Astrocyte of the cerebellum (primary cell): Measurements from ENCODE around the gene GID8.
A peak's percentile ranks its signal among the peaks of the same experiment; 100 is the strongest.

Experiments used
- DNase-seq: peaks from one replicate; pipeline ENCODE4 v3.0.0-alpha.2; 2011; ENCODE audit warnings: low read depth
- H3K4me3 ChIP-seq: 2 replicates; pipeline ENCODE4 v1.5.1; 2011; ENCODE audit warnings: mild to moderate bottlenecking, low read depth, low read length, moderate library complexity
- in situ Hi-C: cut with HindIII; loops from 2 replicates; pipeline ENCODE4 v1.10.0; 2017; ENCODE audit warnings: low sequenced_read_pairs
- TF ChIP-seq, protein P1 (sequence below): IDR thresholded peaks from 2 replicates; pipeline ENCODE4 v1.5.1; 2012; ENCODE audit warnings: low read length, low read depth, moderate library complexity, mild to moderate bottlenecking; ENCODE audit errors: missing control alignments

Gene GID8

DNA sequence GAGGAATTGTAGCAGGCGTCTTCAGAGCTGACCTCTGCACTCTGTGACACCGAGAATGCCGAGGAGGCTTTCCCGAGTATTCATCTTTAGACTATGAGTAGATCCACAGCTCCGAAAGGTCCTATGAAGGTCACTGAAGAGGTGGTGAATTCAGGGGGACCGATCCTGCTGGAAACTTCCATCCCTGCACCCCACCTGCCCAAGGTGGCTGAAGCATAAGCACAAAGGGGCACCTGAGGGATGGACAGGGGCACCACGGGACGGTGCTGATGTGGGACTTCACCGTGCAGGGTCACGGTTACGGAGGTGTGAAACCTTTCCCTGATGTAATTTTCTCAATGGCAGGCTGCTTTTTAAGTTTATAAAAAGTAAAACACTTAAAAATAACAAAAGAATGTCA is 36.1 kb upstream of the GID8 start:
- in situ Hi-C loops = no loop called here
- TF ChIP-seq, protein P1, sequence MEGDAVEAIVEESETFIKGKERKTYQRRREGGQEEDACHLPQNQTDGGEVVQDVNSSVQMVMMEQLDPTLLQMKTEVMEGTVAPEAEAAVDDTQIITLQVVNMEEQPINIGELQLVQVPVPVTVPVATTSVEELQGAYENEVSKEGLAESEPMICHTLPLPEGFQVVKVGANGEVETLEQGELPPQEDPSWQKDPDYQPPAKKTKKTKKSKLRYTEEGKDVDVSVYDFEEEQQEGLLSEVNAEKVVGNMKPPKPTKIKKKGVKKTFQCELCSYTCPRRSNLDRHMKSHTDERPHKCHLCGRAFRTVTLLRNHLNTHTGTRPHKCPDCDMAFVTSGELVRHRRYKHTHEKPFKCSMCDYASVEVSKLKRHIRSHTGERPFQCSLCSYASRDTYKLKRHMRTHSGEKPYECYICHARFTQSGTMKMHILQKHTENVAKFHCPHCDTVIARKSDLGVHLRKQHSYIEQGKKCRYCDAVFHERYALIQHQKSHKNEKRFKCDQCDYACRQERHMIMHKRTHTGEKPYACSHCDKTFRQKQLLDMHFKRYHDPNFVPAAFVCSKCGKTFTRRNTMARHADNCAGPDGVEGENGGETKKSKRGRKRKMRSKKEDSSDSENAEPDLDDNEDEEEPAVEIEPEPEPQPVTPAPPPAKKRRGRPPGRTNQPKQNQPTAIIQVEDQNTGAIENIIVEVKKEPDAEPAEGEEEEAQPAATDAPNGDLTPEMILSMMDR = no peak
- no peak overlapping the region for H3K4me3 ChIP-seq
- no peak for DNase-seq

DNA sequence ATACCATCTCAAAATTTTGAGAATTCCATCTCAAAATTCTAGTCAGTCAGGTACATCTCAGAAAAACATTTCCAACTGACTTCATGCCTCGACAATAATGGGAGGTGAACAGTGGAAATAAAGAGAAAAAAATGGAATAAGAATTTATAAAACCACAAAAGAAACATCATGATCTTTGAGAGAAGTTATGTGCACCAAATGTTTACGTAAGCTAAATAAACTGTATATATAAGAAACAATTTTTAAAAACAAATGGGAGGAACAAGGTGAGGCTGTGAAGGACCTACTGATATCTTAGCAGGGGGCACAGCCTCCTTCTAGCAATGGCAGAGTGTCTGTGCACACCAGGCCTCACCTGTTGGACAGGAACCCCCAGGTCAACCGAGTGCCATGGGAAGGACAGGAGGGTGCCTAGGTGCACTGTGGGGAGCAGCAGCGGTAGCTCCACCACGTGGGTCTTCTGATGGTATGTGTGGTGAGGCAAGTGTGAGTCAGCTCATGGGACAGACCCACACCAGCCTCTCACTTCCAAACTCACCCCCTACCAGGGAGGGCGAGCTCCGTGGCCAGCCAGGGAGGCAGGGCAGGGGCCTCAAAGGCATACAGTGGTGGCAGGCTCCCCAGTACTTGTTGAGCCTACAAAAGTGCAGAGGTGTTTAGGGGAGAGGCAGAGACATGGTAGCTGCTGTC is 34.9 kb upstream of the GID8 start:
- TF ChIP-seq, protein P1 = no peak
- in situ Hi-C loops = no loop called here
- H3K4me3 ChIP-seq = no peak overlapping the region
- DNase-seq = no peak

DNA sequence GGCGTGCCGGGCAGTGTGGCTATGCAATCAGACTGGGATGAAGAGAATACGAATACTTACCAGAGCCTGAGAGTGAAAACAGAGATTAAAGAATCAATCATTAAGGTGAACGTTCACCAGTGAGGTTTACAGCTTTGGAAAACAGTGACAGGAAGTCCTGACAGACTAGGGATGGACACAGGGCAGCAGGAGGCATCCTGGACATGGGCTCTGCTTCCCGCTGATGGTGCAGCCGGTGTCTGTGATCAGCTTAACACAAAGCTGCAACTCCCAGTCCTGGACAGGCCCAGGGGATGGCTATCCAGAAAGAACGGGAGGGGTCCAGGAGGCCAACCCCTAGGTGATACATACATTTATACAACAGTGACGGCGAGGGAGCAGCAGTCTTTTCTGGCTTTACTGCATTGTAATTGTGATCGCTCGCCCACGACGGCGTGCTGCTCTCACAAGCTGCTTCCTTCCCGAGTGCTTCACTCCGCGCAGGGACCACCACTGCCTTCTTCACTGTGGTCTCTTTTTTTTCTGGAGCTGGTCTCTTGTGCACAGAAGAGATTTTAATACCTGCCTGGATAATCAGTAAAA is 32.3 kb upstream of the GID8 start:
- no peak overlapping the region for H3K4me3 ChIP-seq
- DNase-seq = no peak
- TF ChIP-seq, protein P1 = no peak
- in situ Hi-C loops = no loop called here

DNA sequence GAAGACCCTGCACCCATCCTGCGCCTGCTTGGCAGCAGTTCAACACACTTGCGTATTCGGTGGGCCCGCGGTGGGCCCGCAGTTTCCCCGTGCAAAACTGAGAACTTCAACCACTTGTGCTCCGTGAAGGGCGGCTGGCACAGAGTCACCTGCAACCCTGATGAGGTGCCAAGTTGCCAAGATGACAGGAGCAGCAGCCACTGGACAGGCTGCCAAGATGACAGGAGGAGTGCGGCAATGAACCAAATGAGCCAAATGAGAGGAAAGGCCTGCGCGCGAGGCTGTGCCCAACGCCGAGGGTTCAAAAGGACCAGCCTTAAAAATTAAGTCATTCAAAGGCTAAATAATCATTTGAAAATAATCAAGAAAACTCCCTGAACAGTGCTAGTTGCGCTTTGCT is 31.7 kb upstream of the GID8 start:
- no peak for DNase-seq
- H3K4me3 ChIP-seq = no peak overlapping the region
- in situ Hi-C loops = no loop called here
- TF ChIP-seq, protein P1 = no peak

DNA sequence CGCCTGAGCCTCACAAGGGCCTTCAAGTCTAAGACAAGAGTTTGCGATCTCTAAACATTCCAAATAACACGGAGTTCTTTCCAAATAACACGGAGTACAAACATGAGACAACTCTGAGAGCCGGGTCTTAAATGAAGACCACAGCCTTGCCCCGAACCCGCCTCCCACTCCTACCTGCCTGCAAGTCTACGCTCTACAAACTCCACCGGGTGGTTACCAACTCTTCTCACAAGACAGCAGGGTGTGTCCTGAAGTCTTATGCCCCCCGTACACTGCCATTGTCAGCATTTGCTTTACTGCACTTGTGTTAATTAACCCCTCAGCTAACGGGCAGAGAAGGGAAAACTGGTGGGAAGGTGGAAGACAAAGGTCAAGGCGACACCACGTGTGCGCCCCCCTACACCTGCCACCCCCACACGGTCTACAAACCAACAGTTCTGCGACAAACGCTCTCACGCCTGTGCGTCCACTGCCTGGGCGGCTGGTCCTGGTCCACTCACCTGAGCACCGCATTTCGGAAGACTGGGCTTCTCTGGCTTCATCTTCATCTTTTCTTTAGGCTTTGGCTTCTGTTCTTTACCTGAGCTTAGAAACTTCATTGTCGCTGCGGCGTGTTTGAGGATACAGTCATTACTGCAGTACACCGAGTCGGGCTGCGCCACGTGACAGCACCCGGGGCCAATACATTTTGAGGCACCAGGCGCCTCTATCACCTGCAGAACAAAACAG is 31.1 kb upstream of the GID8 start:
- no peak for DNase-seq
- H3K4me3 ChIP-seq = no peak overlapping the region
- TF ChIP-seq, protein P1 = no peak
- in situ Hi-C loops = no loop called here

DNA sequence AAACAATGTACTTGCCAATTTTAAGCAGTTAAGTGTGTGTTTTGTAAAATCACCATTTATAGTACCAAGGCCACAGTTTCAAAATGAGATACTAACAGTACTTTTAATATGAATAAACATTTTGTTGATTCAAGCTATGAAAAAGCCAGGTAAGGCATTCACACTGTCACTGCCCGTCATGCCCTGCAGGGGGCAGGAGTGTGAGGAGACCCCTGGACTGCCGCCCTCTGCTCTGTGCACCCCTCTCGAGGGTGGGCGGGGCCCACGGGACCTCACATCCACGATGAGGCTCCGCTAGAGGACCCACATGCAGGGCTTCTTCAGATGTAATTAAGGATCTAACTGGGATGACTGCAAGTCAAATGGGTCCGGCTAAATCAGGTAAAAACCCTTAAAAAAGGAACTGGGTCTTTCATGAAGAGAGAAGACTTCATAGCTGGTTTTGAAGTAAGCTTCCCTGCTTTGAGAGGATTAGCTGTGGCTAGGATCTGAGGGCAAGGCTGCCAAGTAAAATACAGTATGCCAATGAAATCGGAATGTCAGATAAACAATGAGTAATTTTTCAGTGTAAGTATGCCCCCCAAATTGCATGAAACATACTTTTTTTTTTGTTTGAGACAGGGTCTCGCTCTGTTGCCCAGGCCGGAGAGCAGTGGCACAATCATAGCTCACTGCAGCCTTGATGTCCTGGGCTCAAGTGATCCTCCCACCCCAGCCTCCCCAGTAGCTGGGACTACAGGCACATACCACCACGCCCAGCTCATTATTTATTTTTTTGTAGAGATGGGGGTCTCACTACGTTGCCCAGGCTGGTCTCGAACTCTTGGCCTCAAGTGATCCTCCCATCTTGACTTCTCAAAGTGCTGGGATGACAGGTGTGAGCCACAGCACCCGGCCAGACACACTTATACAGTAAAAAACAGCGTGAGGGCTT is 30.3 kb upstream of the GID8 start:
- no peak overlapping the region for H3K4me3 ChIP-seq
- no peak for DNase-seq
- TF ChIP-seq, protein P1 = peak; percentile 41
- in situ Hi-C loops = no loop called here
